Endothelial cell of umbilical vein (primary cell): ENCODE results near the gene SKIDA1. TPM values are rescaled to one million over a fixed set of nuclear protein-coding genes. Genes with fewer than 3 reads are reported as not detected.

ENCODE experiments used
- BruUV-seq: library from RNA; stranded (reverse); fragments of 400-500 nt; replicated peaks from 2 replicates; lab custom pipeline; 2021; lab: Mats Ljungman, UMichigan
- CTCF ChIA-PET: fragments of 300-600, 350-600 bp; sonication (Branson Sonifier 250); formaldehyde crosslinking; loops from one replicate; lab custom pipeline; 2021; ENCODE audit warnings: antibody characterized with exemption, inconsistent platforms; lab: Charles Lee
- POLR2A ChIA-PET: fragments of 300-600, 350-600 bp; sonication (Branson Sonifier 250); formaldehyde crosslinking; loops from one replicate; lab custom pipeline; 2021; ENCODE audit warnings: antibody characterized with exemption, inconsistent platforms; lab: Charles Lee
- DNase-seq: peaks from one replicate; pipeline ENCODE4 v3.0.0-alpha.2; 2011; ENCODE audit warnings: low read depth, low spot score
- FAIRE-seq: peaks from 2 replicates; lab custom pipeline; 2011; peaks lifted over from hg19 to GRCh38; lab: Jason Lieb, UNC
- H2AFZ ChIP-seq: 2 replicates; pipeline ENCODE4 v1.6.0; 2012; ENCODE audit warnings: low read depth, low read length, control low read depth, inconsistent platforms
- H3K27ac ChIP-seq: 2 replicates; pipeline ENCODE4 v1.5.1; 2011; ENCODE audit warnings: low read depth, mild to moderate bottlenecking, control low read depth, low read length, moderate library complexity; ENCODE audit not compliant: insufficient read depth
- H3K27me3 ChIP-seq, 2 experiments: 2 replicates each; pipeline versions ENCODE4 v1.6.0 to v1.6.1; 2011; ENCODE audit warnings: low read length in 2 of 2, mixed read lengths in 1 of 2; ENCODE audit not compliant: control insufficient read depth in 2 of 2, insufficient read depth in 2 of 2
- H3K36me3 ChIP-seq, 2 experiments: 2 replicates in 1 of 2; 3 replicates in 1 of 2; pipeline ENCODE4 v1.5.1; 2011; ENCODE audit warnings: low read length in 2 of 2, mild to moderate bottlenecking in 1 of 2, moderate library complexity in 1 of 2; ENCODE audit not compliant: control insufficient read depth in 2 of 2, insufficient read depth in 2 of 2; ENCODE audit errors: extremely low read depth in 1 of 2
- H3K4me1 ChIP-seq: 3 replicates; pipeline ENCODE4 v1.5.1; 2011; ENCODE audit warnings: mild to moderate bottlenecking, low read length; ENCODE audit not compliant: control insufficient read depth, insufficient read depth; ENCODE audit errors: extremely low read depth
- H3K4me2 ChIP-seq: 2 replicates; pipeline ENCODE4 v1.6.1; 2011; ENCODE audit warnings: low read length, control low read depth, mixed read lengths; ENCODE audit not compliant: insufficient read depth
- H3K4me3 ChIP-seq, 3 experiments: fragments of 200-600 bp in 1 of 3; sonication (generic), shearing (Covaris generic) in 1 of 3; replicated peaks in 1 of 3; 2 replicates each; pipeline ENCODE4 v1.5.1; 2011 to 2016; ENCODE audit warnings: control low read depth in 3 of 3, low read length in 3 of 3, mild to moderate bottlenecking in 2 of 3, inconsistent platforms in 1 of 3, low read depth in 1 of 3, moderate library complexity in 1 of 3; ENCODE audit not compliant: insufficient read depth in 1 of 3
- H3K79me2 ChIP-seq: 2 replicates; pipeline ENCODE4 v1.6.0; 2012; ENCODE audit warnings: low read length, inconsistent platforms; ENCODE audit not compliant: control insufficient read depth, insufficient read depth
- H3K9ac ChIP-seq: replicated peaks from 2 replicates; pipeline ENCODE3; 2011; ENCODE audit warnings: low read length, control low read depth; ENCODE audit not compliant: insufficient read depth; ENCODE audit errors: extremely low read depth
- H3K9me1 ChIP-seq: replicated peaks from 3 replicates; pipeline ENCODE4 v1.6.0; 2011; ENCODE audit warnings: mild to moderate bottlenecking, low read length; ENCODE audit not compliant: control insufficient read depth, insufficient read depth; ENCODE audit errors: extremely low read depth
- H3K9me3 ChIP-seq: replicated peaks from 2 replicates; pipeline ENCODE4 v1.5.1; 2012; ENCODE audit warnings: low read length, inconsistent platforms; ENCODE audit not compliant: control insufficient read depth, insufficient read depth
- H4K20me1 ChIP-seq: replicated peaks from 2 replicates; pipeline ENCODE3; 2011; ENCODE audit warnings: mild to moderate bottlenecking, low read length; ENCODE audit not compliant: control insufficient read depth, insufficient read depth; ENCODE audit errors: extremely low read depth
- CTCF ChIP-seq, 2 donors: IDR thresholded peaks; 1 replicate in 1 of 2; 2 replicates in 1 of 2; pipeline ENCODE4 v1.5.1; 2011; ENCODE audit warnings: low read length in 2 of 2, mild to moderate bottlenecking in 2 of 2, moderate library complexity in 2 of 2, control low read depth in 1 of 2, inconsistent platforms in 1 of 2, low read depth in 1 of 2; ENCODE audit not compliant: insufficient read depth in 1 of 2; ENCODE audit errors: extremely low read depth in 1 of 2
- FOS ChIP-seq: IDR thresholded peaks from 2 replicates; pipeline ENCODE4 v1.6.1; 2011; ENCODE audit warnings: mild to moderate bottlenecking, low read length, moderate library complexity, borderline replicate concordance; ENCODE audit not compliant: insufficient read depth
- GATA2 ChIP-seq: IDR thresholded peaks from 2 replicates; pipeline ENCODE4 v1.7.0; 2011; ENCODE audit warnings: low read depth, mild to moderate bottlenecking, moderate library complexity, mixed read lengths, low read length; ENCODE audit not compliant: insufficient read length, insufficient read depth
- JUN ChIP-seq: IDR thresholded peaks from 2 replicates; pipeline ENCODE4 v1.6.1; 2011; ENCODE audit warnings: borderline replicate concordance, low read depth; ENCODE audit not compliant: insufficient read length, insufficient read depth
- MAX ChIP-seq: IDR thresholded peaks from 2 replicates; pipeline ENCODE4 v1.6.1; 2011; ENCODE audit not compliant: insufficient read depth, insufficient read length
- MYC ChIP-seq: IDR thresholded peaks from one replicate; pipeline ENCODE4 v1.6.1; 2011; ENCODE audit warnings: mild to moderate bottlenecking, low read depth, low read length
- POLR2A ChIP-seq: IDR thresholded peaks from 2 replicates; pipeline ENCODE4 v1.6.1; 2012; ENCODE audit warnings: low read depth, mild to moderate bottlenecking, control low read depth, low read length
- POLR2AphosphoS5 ChIP-seq: IDR thresholded peaks from 2 replicates; pipeline ENCODE4 v1.6.1; 2012; ENCODE audit warnings: low read depth, mild to moderate bottlenecking, control low read depth, low read length, moderate library complexity; ENCODE audit not compliant: insufficient read depth
- dilution Hi-C: fragments of 300-500 bp; cut with MboI; formaldehyde crosslinking; loops from one replicate; pipeline ENCODE4 v1.15.0; 2019; ENCODE audit warnings: low sequenced_read_pairs; ENCODE audit not compliant: extremely low pct_ligation_motif_present
- intact Hi-C: fragments of 100-400 bp; cut with micrococcal nuclease; formaldehyde crosslinking; loops from one replicate; pipeline ENCODE4 v1.10.0; 2022
- polyA plus RNA-seq, 4 experiments: library from polyadenylated mRNA; depleted of rRNA in 3 of 4; stranded (reverse) in 3 of 4; unstranded in 1 of 4; fragments of >200 nt; gene quantifications; 2 replicates each; pipeline versions ENCODE4 v1.2.1 to v1.2.3, GENCODE V29; 2011 to 2012; ENCODE audit warnings: missing spikeins in 1 of 4
- total RNA-seq: library from RNA; stranded (reverse); gene quantifications from 2 replicates; pipeline ENCODE4 v1.2.3, GENCODE V29; 2021

The SKIDA1 gene
- total and polyA plus RNA-seq, 2 donors (not counting 3 experiments of a cell fraction or from before 2014, with no cell fraction given), result 0.21 to 0.71 TPM

GRCh38 chr10:21511095-21511570 is 14.3 kb downstream of the SKIDA1 start:
- TF ChIP-seq JUN (no peak), POLR2A (no peak), MYC (no peak), GATA2 (no peak), MAX (no peak)
- ChIA-PET POLR2A (no interaction called here), CTCF (no interaction called here)
- no TSS peak for BruUV-seq
- Histone ChIP-seq H3K27me3 (peaks cover 5 to 9% of the 10 kb centered on the region in 2 experiments), H3K9ac (no peak overlapping the region), H3K36me3 (no peaks in the 10 kb centered on the region), H3K27ac (no peak overlapping the region), H3K4me1 (peaks cover 4% of the 10 kb centered on the region), H4K20me1 (no peaks in the 10 kb centered on the region), H2AFZ (no peak overlapping the region), H3K4me2 (no peak overlapping the region), H3K4me3 (no peak overlapping the region), H3K79me2 (no peaks in the 10 kb centered on the region), H3K9me1 (no peaks in the 10 kb centered on the region), H3K9me3 (no peaks in the 10 kb centered on the region)
- intact Hi-C loops (no loop called here), dilution Hi-C loops (no loop called here)
- DNase-seq (no peak), FAIRE-seq (no peak)

- H3K36me3 ChIP-seq, result no peaks in the 10 kb centered on the region
- H3K9ac ChIP-seq, result no peak overlapping the region
- no peak for TF ChIP-seq MAX
- no peak for TF ChIP-seq MYC
- TF ChIP-seq FOS, result no peak
- TF ChIP-seq CTCF (IDR thresholded peaks at IDR 0.05; ENCODE audit: extremely low read depth in 1 of 2, insufficient read depth in 1 of 2, low read depth in 1 of 2, low read length in 2 of 2), result no peak
- no peak for TF ChIP-seq POLR2AphosphoS5
- no peak for TF ChIP-seq JUN
- TF ChIP-seq GATA2, result no peak
- ChIA-PET POLR2A (interaction anchor here (0.6 kb wide), 1 partner anchor 174 kb away, joined by 7 read pairs; no protein-coding TSS in a partner anchor), CTCF (no interaction called here)
- no peaks in the 10 kb centered on the region for H4K20me1 ChIP-seq
- BruUV-seq, result no TSS peak
- H3K9me1 ChIP-seq, result no peaks in the 10 kb centered on the region
- no peak overlapping the region for H3K27ac ChIP-seq
- no peaks in the 10 kb centered on the region for H3K9me3 ChIP-seq
- no peaks in the 10 kb centered on the region for H3K79me2 ChIP-seq
- H3K4me3 ChIP-seq, result peak overlapping the region in 1 of 3 experiments; percentile 0
- peak overlapping the region; percentile 74 for H2AFZ ChIP-seq
- dilution Hi-C loops, result no loop called here
- no peak for DNase-seq
- H3K4me2 ChIP-seq, result no peak overlapping the region
- H3K4me1 ChIP-seq, result no peaks in the 10 kb centered on the region
- intact Hi-C loops, result no loop called here
- FAIRE-seq, result no peak
- peaks cover 5 to 15% of the 10 kb centered on the region in 2 experiments for H3K27me3 ChIP-seq
Observed at GRCh38 chr10:21510241-21511094, 15.0 kb downstream of the SKIDA1 start.
